Right atrium auricular region (tissue), 2 donors: ENCODE results near the gene MICOS13. TPM values are rescaled to one million over a fixed set of nuclear protein-coding genes. Genes with fewer than 3 reads are reported as not detected.

Experiments
- DNase-seq: peaks from one replicate; pipeline ENCODE4 v3.0.0-alpha.2; 2019; ENCODE audit warnings: low spot score
- H3K27ac ChIP-seq, 2 donors: fragments of 200-600 bp; sonication (generic); 1 replicate in 1 of 2; 2 replicates in 1 of 2; pipeline ENCODE4 v1.5.1; 2016 to 2019
- H3K27me3 ChIP-seq, 2 donors: fragments of 200-600 bp; sonication (generic); one replicate each; pipeline versions ENCODE4 v1.5.1 to v1.6.0; 2017 to 2019
- H3K36me3 ChIP-seq: fragments of 200-600 bp; sonication (generic); one replicate; pipeline ENCODE4 v1.5.1; 2016
- H3K4me1 ChIP-seq, 2 donors: fragments of 200-600 bp; sonication (generic); one replicate each; pipeline versions ENCODE4 v1.5.1 to v1.6.0; 2017 to 2019
- H3K4me3 ChIP-seq, 2 donors: fragments of 200-600 bp; sonication (generic); 1 replicate in 1 of 2; 2 replicates in 1 of 2; pipeline ENCODE4 v1.5.1; 2017 to 2019; ENCODE audit warnings: mild to moderate bottlenecking in 1 of 2, moderate library complexity in 1 of 2
- H3K9me3 ChIP-seq, 2 donors: fragments of 200-600 bp; sonication (generic); one replicate each; pipeline ENCODE4 v1.5.1; 2019
- CTCF ChIP-seq, 2 donors: fragments of 200-600 bp; sonication (generic); IDR thresholded peaks; one replicate each; pipeline ENCODE4 v1.5.1; 2019; ENCODE audit warnings: antibody characterized with exemption in 2 of 2
- total RNA-seq, 2 donors: library from RNA; depleted of rRNA; stranded (reverse); fragments of >200 nt; gene quantifications; one replicate each; pipeline ENCODE4 v1.1.0, GENCODE V29; 2016

MICOS13 gene
- total RNA-seq, 2 donors from 2014 or later = 87.7 to 98.8 TPM

- Histone ChIP-seq H3K27ac (peak overlapping the region; percentile 91 to 95), H3K4me3 (peak overlapping the region; percentile 90 to 92), H3K27me3 (no peaks in the 10 kb centered on the region), H3K4me1 (peaks cover 0 to 27% of the 10 kb centered on the region in 2 donors), H3K36me3 (peaks cover 12% of the 10 kb centered on the region), H3K9me3 (no peaks in the 10 kb centered on the region)
- DNase-seq = no peak
- TF ChIP-seq CTCF (IDR thresholded peaks at IDR 0.05) = no peak
Observed at GRCh38 chr19:5679289-5680083, 830 bp downstream of the MICOS13 start.

GRCh38 chr19:5678071-5678718, 2.1 kb downstream of the MICOS13 start:
- H3K4me3 ChIP-seq = no peak overlapping the region
- H3K27me3 ChIP-seq = no peaks in the 10 kb centered on the region
- no peak for TF ChIP-seq CTCF (IDR thresholded peaks at IDR 0.05)
- H3K9me3 ChIP-seq = no peaks in the 10 kb centered on the region
- no peak for DNase-seq
- H3K27ac ChIP-seq = no peak overlapping the region
- H3K4me1 ChIP-seq = peaks cover 0 to 27% of the 10 kb centered on the region in 2 donors
- peaks cover 12% of the 10 kb centered on the region for H3K36me3 ChIP-seq

GRCh38 chr19:5677580-5677979, 2.7 kb downstream of the MICOS13 start:
- H3K9me3 ChIP-seq = no peaks in the 10 kb centered on the region
- no peak for DNase-seq
- peaks cover 12% of the 10 kb centered on the region for H3K36me3 ChIP-seq
- TF ChIP-seq CTCF (IDR thresholded peaks at IDR 0.05) = no peak
- no peak overlapping the region for H3K4me3 ChIP-seq
- peaks cover 0 to 27% of the 10 kb centered on the region in 2 donors for H3K4me1 ChIP-seq
- no peaks in the 10 kb centered on the region for H3K27me3 ChIP-seq
- no peak overlapping the region for H3K27ac ChIP-seq

- Histone ChIP-seq H3K27ac (no peak overlapping the region), H3K4me1 (peaks cover 0 to 27% of the 10 kb centered on the region in 2 donors), H3K36me3 (peaks cover 12% of the 10 kb centered on the region), H3K27me3 (no peaks in the 10 kb centered on the region), H3K9me3 (no peaks in the 10 kb centered on the region), H3K4me3 (no peak overlapping the region)
- no peak for DNase-seq
- TF ChIP-seq CTCF (IDR thresholded peaks at IDR 0.05) = no peak
Observed at GRCh38 chr19:5677136-5677535, 3.2 kb downstream of the MICOS13 start.

GRCh38 chr19:5676772-5677105, 3.6 kb downstream of the MICOS13 start:
- no peak overlapping the region for H3K4me3 ChIP-seq
- no peak for TF ChIP-seq CTCF (IDR thresholded peaks at IDR 0.05)
- no peak for DNase-seq
- no peaks in the 10 kb centered on the region for H3K27me3 ChIP-seq
- no peak overlapping the region for H3K27ac ChIP-seq
- H3K9me3 ChIP-seq = no peaks in the 10 kb centered on the region
- H3K36me3 ChIP-seq = peaks cover 12% of the 10 kb centered on the region
- peaks cover 0 to 27% of the 10 kb centered on the region in 2 donors for H3K4me1 ChIP-seq
